ENCODE measurements around the gene CCM2. TPM values are rescaled to one million over a fixed set of nuclear protein-coding genes. Genes with fewer than 3 reads are reported as not detected.

CCM2 gene
- total RNA-seq, 4 donors from 2014 or later: 45.8 to 63.5 (median 50.4) TPM

DNA sequence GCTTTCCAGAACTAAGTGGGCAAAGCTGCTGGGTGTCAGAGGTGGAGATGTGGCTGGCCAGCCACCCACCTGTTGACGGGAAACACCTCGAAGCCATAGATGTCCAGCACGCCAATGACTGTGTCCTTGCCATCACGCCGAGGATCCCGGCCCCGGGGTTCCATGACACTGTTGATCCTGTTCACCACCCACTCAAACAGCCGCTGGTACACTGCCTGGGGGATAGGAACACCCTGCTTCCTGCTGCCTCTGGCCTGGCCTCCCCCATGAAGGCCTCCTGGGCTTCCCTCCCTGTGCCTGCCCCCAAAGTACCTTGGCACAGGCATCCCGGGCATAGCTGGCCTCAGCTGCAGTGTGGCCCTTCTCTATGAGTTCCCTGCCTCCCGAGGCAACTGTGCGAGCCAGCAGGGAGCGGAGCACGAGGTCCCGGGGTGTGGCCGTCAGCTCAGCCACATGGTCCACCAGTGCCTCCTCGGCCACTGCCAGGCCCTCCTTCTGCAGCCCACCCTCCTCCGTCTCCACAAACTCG is 29.4 kb upstream of the CCM2 start:
- TF ChIP-seq, protein P1, sequence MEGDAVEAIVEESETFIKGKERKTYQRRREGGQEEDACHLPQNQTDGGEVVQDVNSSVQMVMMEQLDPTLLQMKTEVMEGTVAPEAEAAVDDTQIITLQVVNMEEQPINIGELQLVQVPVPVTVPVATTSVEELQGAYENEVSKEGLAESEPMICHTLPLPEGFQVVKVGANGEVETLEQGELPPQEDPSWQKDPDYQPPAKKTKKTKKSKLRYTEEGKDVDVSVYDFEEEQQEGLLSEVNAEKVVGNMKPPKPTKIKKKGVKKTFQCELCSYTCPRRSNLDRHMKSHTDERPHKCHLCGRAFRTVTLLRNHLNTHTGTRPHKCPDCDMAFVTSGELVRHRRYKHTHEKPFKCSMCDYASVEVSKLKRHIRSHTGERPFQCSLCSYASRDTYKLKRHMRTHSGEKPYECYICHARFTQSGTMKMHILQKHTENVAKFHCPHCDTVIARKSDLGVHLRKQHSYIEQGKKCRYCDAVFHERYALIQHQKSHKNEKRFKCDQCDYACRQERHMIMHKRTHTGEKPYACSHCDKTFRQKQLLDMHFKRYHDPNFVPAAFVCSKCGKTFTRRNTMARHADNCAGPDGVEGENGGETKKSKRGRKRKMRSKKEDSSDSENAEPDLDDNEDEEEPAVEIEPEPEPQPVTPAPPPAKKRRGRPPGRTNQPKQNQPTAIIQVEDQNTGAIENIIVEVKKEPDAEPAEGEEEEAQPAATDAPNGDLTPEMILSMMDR (IDR thresholded peaks at IDR 0.05; ENCODE audit: low read depth): no peak

DNA sequence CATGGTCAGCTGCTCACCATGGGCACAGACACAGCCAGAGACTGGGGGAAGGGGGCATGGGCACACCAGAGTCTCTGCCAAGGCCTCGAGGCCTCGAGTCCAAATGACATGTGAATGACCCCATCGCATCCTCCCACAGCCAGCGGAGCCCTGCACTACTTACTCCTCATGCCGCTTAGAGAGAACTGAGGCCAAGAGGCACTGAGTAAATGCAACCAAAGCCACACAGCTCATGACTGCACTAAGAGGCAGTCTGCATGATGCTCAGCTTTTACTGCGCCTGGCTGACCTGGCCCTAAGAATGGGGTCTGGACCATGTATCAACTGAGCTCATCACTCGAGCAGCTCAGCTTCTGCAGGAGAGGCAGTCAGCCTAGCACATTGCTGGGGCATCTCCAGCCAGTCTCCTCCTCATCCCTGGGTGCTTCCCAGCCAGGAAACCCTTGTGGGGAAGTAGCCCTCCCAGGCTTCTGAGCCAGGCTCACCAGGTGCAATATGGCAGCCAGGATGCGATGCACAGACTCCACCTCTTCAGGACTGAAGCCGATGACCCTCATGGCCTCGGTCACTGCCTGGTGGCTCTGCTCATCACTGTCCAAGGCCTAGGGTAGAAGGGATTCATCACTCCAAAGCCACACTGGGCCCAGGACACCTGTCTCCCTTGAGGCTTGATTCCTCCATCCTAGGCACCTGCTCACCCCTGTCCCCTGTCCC is 28.7 kb upstream of the CCM2 start:
- TF ChIP-seq, protein P1 (IDR thresholded peaks at IDR 0.05; ENCODE audit: low read depth): no peak

DNA sequence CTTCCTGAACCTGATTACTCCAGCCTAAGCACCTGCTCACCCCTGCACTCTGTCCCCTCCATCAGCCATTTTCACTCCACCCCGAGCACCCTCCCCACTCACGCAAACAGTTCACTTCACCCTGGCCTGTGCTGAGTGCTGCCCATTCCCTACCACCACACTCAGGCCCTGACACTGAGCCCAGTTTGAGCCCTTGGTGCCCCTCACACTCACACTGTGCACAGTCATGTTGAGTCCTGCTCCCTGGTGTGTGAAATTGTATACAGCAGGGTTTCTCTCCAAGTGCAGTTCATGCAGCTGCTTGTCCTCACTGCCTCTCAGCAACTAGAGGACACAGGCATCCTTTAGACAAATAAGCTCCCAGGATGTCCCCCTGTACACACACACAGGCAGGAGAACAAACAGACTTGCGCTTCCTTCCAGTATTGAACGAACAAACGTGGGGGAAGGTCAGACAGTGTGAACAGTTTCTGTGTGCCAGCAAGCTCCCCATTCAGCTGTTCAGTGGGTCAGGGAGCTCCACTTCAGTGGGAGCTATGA is 28.0 kb upstream of the CCM2 start:
- TF ChIP-seq, protein P1 (IDR thresholded peaks at IDR 0.05; ENCODE audit: low read depth): no peak

DNA sequence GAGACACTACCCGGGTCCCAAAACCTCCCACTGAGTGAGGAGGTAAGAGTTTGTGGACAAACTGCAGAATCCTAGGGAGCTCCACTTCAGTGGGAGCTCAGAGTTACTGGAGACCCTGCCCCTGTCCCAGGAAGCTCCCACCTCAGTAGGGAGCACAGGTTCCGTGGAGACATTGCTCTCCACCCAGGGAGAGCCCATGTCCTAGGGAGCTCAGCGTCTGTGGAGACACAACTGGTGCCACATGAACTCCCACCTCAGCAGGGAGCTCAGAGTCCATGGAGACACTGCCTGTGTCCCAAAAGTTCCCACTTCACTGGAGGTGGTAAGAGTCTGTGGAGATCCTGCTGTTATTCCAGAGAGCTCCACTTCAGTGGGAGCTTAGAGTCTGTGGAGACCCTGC is 27.4 kb upstream of the CCM2 start:
- TF ChIP-seq, protein P1 (IDR thresholded peaks at IDR 0.05; ENCODE audit: low read depth): no peak

DNA sequence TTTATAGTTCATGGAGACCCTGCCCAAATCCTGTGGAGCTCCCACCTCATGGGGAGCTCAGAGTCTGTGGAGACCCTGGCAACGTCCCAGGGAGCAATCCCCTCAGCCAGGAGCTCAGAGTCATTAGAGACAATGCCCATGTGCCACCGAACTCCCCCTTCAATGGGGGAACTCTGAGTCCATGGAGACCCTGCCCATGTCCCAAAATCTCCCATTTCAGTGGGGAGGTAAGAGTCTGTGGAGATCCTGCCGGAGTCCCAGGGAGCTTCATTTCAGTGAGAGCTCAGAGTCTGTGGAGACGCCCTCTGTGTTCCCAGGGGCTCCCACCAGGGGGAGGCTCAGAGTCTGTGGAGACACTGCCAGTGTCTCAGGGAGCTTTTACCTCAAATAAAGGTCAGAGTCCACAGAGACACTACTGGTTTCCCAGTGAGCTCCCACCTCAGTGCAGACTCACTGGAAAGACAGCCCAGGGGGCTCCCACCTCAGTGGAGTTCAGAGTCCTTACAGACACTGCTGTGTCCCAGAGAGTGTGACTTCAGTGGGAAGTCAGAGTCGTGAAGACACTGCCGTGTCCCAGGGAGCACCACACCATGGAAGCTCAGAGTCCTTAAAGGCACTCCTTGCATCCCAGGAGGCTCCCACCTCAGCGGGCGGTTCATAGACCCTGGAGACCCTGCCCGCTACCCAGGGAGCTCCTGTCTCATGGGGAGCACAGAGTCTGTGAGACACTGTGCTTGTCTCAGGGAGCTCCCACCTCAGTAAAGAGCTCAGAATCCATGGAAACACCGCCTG is 26.2 kb upstream of the CCM2 start:
- TF ChIP-seq, protein P1 (IDR thresholded peaks at IDR 0.05; ENCODE audit: low read depth): no peak

DNA sequence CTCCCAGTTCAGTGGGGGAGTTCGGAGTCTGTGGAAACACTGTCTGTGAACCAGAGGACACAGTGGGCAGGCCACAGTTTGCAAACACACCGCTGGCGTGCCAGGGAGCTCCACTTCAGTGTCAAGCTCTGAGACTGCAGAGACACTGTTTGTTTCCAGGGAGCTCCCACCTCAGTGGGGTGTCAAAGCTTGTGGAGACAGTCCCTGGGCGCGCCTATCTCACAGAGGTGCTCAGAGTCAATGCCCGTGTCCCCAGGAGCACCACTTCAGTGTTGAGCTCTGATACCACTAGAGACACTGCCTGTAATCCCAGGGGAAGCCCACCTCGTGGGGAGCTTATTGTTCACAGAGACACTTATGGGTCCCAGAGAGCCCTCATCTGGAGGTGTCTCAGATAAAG is 25.5 kb upstream of the CCM2 start:
- TF ChIP-seq, protein P1 (IDR thresholded peaks at IDR 0.05; ENCODE audit: low read depth): no peak

Data from subcutaneous adipose tissue (tissue), 4 donors.